Measurements from ENCODE around the gene ANO2.

DNA sequence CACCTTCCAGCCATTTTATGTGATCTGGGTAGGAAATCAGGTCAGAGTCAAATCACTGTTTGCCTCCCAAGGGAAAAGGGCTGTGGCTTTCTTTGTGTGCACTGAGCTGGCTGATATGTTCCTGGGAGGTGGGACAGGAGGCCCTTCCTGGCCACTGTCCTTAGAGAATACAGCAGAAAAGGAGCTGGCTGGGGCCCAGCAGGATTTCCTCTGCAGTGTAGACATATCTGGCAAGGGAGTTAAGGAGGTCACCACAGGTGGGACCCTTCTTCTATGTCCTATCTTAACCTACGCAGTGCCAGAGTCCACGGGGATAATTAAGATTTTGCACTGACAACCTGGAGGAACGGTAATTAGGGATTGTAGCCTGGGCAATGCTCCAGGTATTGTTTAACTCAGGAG lies 367.8 kb downstream of the ANO2 start:
- TF ChIP-seq ZNF274 (IDR thresholded peaks at IDR 0.05; ENCODE audit: low read depth, low read length), result no peak
- no peak for TF ChIP-seq YY1 (IDR thresholded peaks at IDR 0.05; ENCODE audit: insufficient read depth, insufficient read length)
